Mesothelial cell of epicardium (in vitro differentiated cells): ENCODE data around the gene B4GALT7. TPM values are rescaled to one million over a fixed set of nuclear protein-coding genes. Genes with fewer than 3 reads are reported as not detected.
A peak's percentile ranks its signal among the peaks of the same experiment; 100 is the strongest.
"Not testable (repeated sequence)": the region's sequence is repeated elsewhere in the genome, so short reads cannot be mapped to it uniquely, and the experiment has no call there.

Experiments
- DNase-seq, 2 experiments: peaks; one replicate each; pipeline ENCODE4 v3.0.0; 2021; ENCODE audit warnings: low spot score in 2 of 2; ENCODE audit not compliant: unreplicated experiment in 2 of 2
- H3K27ac Mint-ChIP-seq: 2 replicates; pipeline ENCODE4 v1.8.0; 2021; ENCODE audit warnings: mixed read lengths
- H3K27me3 Mint-ChIP-seq: 2 replicates; pipeline ENCODE4 v1.8.0; 2021; ENCODE audit warnings: low read depth, mixed read lengths
- H3K36me3 Mint-ChIP-seq: 2 replicates; pipeline ENCODE4 v1.8.0; 2021; ENCODE audit warnings: mixed read lengths
- H3K4me1 Mint-ChIP-seq: 2 replicates; pipeline ENCODE4 v1.8.0; 2021; ENCODE audit warnings: mixed read lengths
- H3K4me3 Mint-ChIP-seq: 2 replicates; pipeline ENCODE4 v1.8.0; 2021; ENCODE audit warnings: mild to moderate bottlenecking, moderate library complexity, mixed read lengths
- H3K9me3 Mint-ChIP-seq: 2 replicates; pipeline ENCODE4 v1.8.0; 2021; ENCODE audit warnings: mixed read lengths
- CTCF ChIP-seq: fragments of 200-600 bp; sonication (generic); IDR thresholded peaks from one replicate; pipeline ENCODE4 v1.5.0; 2021; ENCODE audit warnings: antibody characterized with exemption; ENCODE audit not compliant: unreplicated experiment
- total RNA-seq: library from RNA; stranded (reverse); gene quantifications from 3 replicates; pipeline ENCODE4 v1.2.1, GENCODE V29; 2021

The B4GALT7 gene
- total RNA-seq, 1 donor from 2014 or later, result 37.4 TPM

GRCh38 chr5:177555665-177556064 is 44.3 kb upstream of the B4GALT7 start:
- Mint-ChIP-seq H3K9me3 (no peaks in the 10 kb centered on the region), H3K27me3 (no peaks in the 10 kb centered on the region), H3K4me3 (no peak overlapping the region)

GRCh38 chr5:177557041-177557647 is 42.8 kb upstream of the B4GALT7 start:
- no peaks in the 10 kb centered on the region for H3K36me3 Mint-ChIP-seq
- peaks cover 24% of the 10 kb centered on the region for H3K4me1 Mint-ChIP-seq
- peak overlapping the region; percentile 50 for H3K27ac Mint-ChIP-seq
- no peak for DNase-seq
- peaks cover 11% of the 10 kb centered on the region for H3K9me3 Mint-ChIP-seq
- TF ChIP-seq CTCF, result no peak
- H3K4me3 Mint-ChIP-seq, result no peak overlapping the region
- no peaks in the 10 kb centered on the region for H3K27me3 Mint-ChIP-seq

More at GRCh38 chr5:177555665-177556064, 44.3 kb upstream of the B4GALT7 start:
- DNase-seq, result no peak
- H3K4me1 Mint-ChIP-seq, result peaks cover 27% of the 10 kb centered on the region
- no peak overlapping the region for H3K27ac Mint-ChIP-seq
- TF ChIP-seq CTCF, result no peak
- no peaks in the 10 kb centered on the region for H3K36me3 Mint-ChIP-seq

GRCh38 chr5:177557796-177558195 is 42.1 kb upstream of the B4GALT7 start:
- no peak for DNase-seq
- peaks cover 11% of the 10 kb centered on the region for H3K9me3 Mint-ChIP-seq
- H3K27me3 Mint-ChIP-seq, result no peaks in the 10 kb centered on the region
- no peaks in the 10 kb centered on the region for H3K36me3 Mint-ChIP-seq
- H3K27ac Mint-ChIP-seq, result no peak overlapping the region
- TF ChIP-seq CTCF, result no peak
- H3K4me1 Mint-ChIP-seq, result peaks cover 18% of the 10 kb centered on the region
- H3K4me3 Mint-ChIP-seq, result no peak overlapping the region

GRCh38 chr5:177559446-177559941 is 40.4 kb upstream of the B4GALT7 start:
- H3K36me3 Mint-ChIP-seq, result not testable (repeated sequence)

GRCh38 chr5:177565046-177565445 is 34.9 kb upstream of the B4GALT7 start:
- DNase-seq, result no peak
- Mint-ChIP-seq H3K27me3 (peaks cover 20% of the 10 kb centered on the region), H3K9me3 (peaks cover 11% of the 10 kb centered on the region), H3K27ac (no peak overlapping the region), H3K36me3 (no peaks in the 10 kb centered on the region), H3K4me1 (no peaks in the 10 kb centered on the region), H3K4me3 (no peak overlapping the region)
- TF ChIP-seq CTCF, result no peak

More at GRCh38 chr5:177559446-177559941, 40.4 kb upstream of the B4GALT7 start:
- H3K4me1 Mint-ChIP-seq, H3K4me3 Mint-ChIP-seq, H3K27me3 Mint-ChIP-seq, DNase-seq, H3K27ac Mint-ChIP-seq: not testable (repeated sequence)
- peaks cover 11% of the 10 kb centered on the region for H3K9me3 Mint-ChIP-seq

- TF ChIP-seq CTCF, result no peak
- Mint-ChIP-seq H3K4me3 (no peak overlapping the region), H3K36me3 (no peaks in the 10 kb centered on the region), H3K27me3 (peaks cover 21% of the 10 kb centered on the region), H3K9me3 (no peaks in the 10 kb centered on the region), H3K27ac (no peak overlapping the region), H3K4me1 (no peaks in the 10 kb centered on the region)
- DNase-seq, result no peak
Measured at GRCh38 chr5:177568326-177568725, 31.6 kb upstream of the B4GALT7 start.
